H9 (cell line): ENCODE data around the gene C17orf114.

ENCODE experiments used
- DNase-seq: peaks from one replicate; pipeline ENCODE4 v3.0.0-alpha.2; 2017
- H2AFZ ChIP-seq: one replicate; pipeline ENCODE4 v1.6.1; 2013; ENCODE audit warnings: mild to moderate bottlenecking, low read length, control low read depth, moderate library complexity
- H2AK5ac ChIP-seq: 2 replicates; pipeline ENCODE4 v1.6.1; 2013; ENCODE audit warnings: low read length, control low read depth, mixed read lengths; ENCODE audit not compliant: insufficient read length
- H2BK120ac ChIP-seq: one replicate; pipeline ENCODE4 v1.6.1; 2013; ENCODE audit warnings: low read depth, mild to moderate bottlenecking, low read length, control low read depth, inconsistent platforms; ENCODE audit not compliant: poor library complexity, severe bottlenecking
- H2BK12ac ChIP-seq: 2 replicates; pipeline ENCODE4 v1.6.1; 2013; ENCODE audit warnings: low read length, control low read depth, mixed read lengths, low read depth; ENCODE audit not compliant: insufficient read length
- H2BK15ac ChIP-seq: 2 replicates; pipeline ENCODE4 v1.6.1; 2013; ENCODE audit warnings: low read depth, low read length, control low read depth
- H2BK20ac ChIP-seq: one replicate; pipeline ENCODE4 v1.6.1; 2013; ENCODE audit warnings: low read depth, mild to moderate bottlenecking, low read length, control low read depth, inconsistent platforms; ENCODE audit not compliant: poor library complexity, severe bottlenecking
- H2BK5ac ChIP-seq: 2 replicates; pipeline ENCODE4 v1.6.1; 2013; ENCODE audit warnings: low read length, control low read depth, mixed read lengths; ENCODE audit not compliant: insufficient read length
- H3K14ac ChIP-seq: 2 replicates; pipeline ENCODE4 v1.6.1; 2013; ENCODE audit warnings: low read length, control low read depth; ENCODE audit not compliant: insufficient read depth
- H3K18ac ChIP-seq: 2 replicates; pipeline ENCODE4 v1.6.1; 2013; ENCODE audit warnings: low read depth, mild to moderate bottlenecking, mixed read lengths, low read length, control low read depth; ENCODE audit not compliant: insufficient read length
- H3K23ac ChIP-seq: 2 replicates; pipeline ENCODE4 v1.6.1; 2013; ENCODE audit warnings: low read length, control low read depth, mixed read lengths, low read depth; ENCODE audit not compliant: insufficient read length
- H3K23me2 ChIP-seq: 2 replicates; pipeline ENCODE4 v1.6.1; 2013; ENCODE audit warnings: low read depth, mild to moderate bottlenecking, mixed read lengths, low read length, control low read depth; ENCODE audit not compliant: insufficient read length, poor library complexity, severe bottlenecking
- H3K27ac ChIP-seq: 2 replicates; pipeline ENCODE4 v1.5.1; 2013; ENCODE audit warnings: low read length, control low read depth, mixed read lengths, low read depth; ENCODE audit not compliant: insufficient read length
- H3K27me3 ChIP-seq: 2 replicates; pipeline ENCODE4 v1.6.1; 2013; ENCODE audit warnings: low read length, control low read depth, inconsistent platforms; ENCODE audit not compliant: insufficient read depth
- H3K4ac ChIP-seq: 2 replicates; pipeline ENCODE4 v1.6.1; 2013; ENCODE audit warnings: low read depth, mild to moderate bottlenecking, control low read depth, inconsistent platforms, low read length, moderate library complexity
- H3K4me1 ChIP-seq: 2 replicates; pipeline ENCODE4 v1.6.1; 2013; ENCODE audit warnings: low read length, control low read depth, inconsistent platforms; ENCODE audit not compliant: insufficient read depth
- H3K4me2 ChIP-seq: 2 replicates; pipeline ENCODE4 v1.6.1; 2013; ENCODE audit warnings: low read length, control low read depth, mixed read lengths; ENCODE audit not compliant: insufficient read length, insufficient read depth
- H3K56ac ChIP-seq: 2 replicates; pipeline ENCODE4 v1.6.1; 2013; ENCODE audit warnings: low read depth, mild to moderate bottlenecking, mixed read lengths, low read length, control low read depth; ENCODE audit not compliant: insufficient read length
- H3K79me1 ChIP-seq: 2 replicates; pipeline ENCODE4 v1.6.1; 2013; ENCODE audit warnings: low read depth, mild to moderate bottlenecking, moderate library complexity, low read length, control low read depth, inconsistent platforms; ENCODE audit not compliant: insufficient read depth, poor library complexity, severe bottlenecking
- H3K79me2 ChIP-seq: 2 replicates; pipeline ENCODE4 v1.6.1; 2013; ENCODE audit warnings: low read length, control low read depth, inconsistent platforms; ENCODE audit not compliant: insufficient read depth
- H3K9ac ChIP-seq: 2 replicates; pipeline ENCODE4 v1.6.1; 2013; ENCODE audit warnings: low read length, control low read depth, mixed read lengths; ENCODE audit not compliant: insufficient read length; ENCODE audit errors: extremely low read depth
- H3K9me3 ChIP-seq: one replicate; pipeline ENCODE4 v1.6.1; 2013; ENCODE audit warnings: low read depth, low read length, inconsistent platforms; ENCODE audit not compliant: control insufficient read depth
- H3T11ph ChIP-seq: one replicate; pipeline ENCODE4 v1.6.1; 2013; ENCODE audit warnings: mild to moderate bottlenecking, low read length, control low read depth, inconsistent platforms
- H4K20me1 ChIP-seq: one replicate; pipeline ENCODE4 v1.6.1; 2013; ENCODE audit not compliant: control insufficient read depth, insufficient read length, insufficient read depth
- H4K5ac ChIP-seq: 2 replicates; pipeline ENCODE4 v1.6.1; 2013; ENCODE audit warnings: low read depth, mild to moderate bottlenecking, mixed read lengths, low read length, control low read depth; ENCODE audit not compliant: insufficient read length
- H4K8ac ChIP-seq: replicated peaks from 2 replicates; pipeline ENCODE4 v1.6.1; 2013; ENCODE audit warnings: low read length, control low read depth, mixed read lengths, low read depth; ENCODE audit not compliant: insufficient read length
- H4K91ac ChIP-seq: 2 replicates; pipeline ENCODE4 v1.6.1; 2013; ENCODE audit warnings: low read depth, mild to moderate bottlenecking, moderate library complexity, mixed read lengths, low read length, control low read depth; ENCODE audit not compliant: insufficient read length
- H3K27ac Mint-ChIP-seq, 3 experiments: 2 replicates in 2 of 3; 3 replicates in 1 of 3; pipeline ENCODE4 v1.8.0; 2020 to 2021; ENCODE audit warnings: mixed read lengths in 3 of 3, mild to moderate bottlenecking in 1 of 3, moderate library complexity in 1 of 3
- H3K27me3 Mint-ChIP-seq: 2 replicates; pipeline ENCODE4 v1.8.0; 2021; ENCODE audit warnings: low read depth, mild to moderate bottlenecking, moderate library complexity, mixed read lengths
- H3K36me3 Mint-ChIP-seq, 3 experiments: 2 replicates in 2 of 3; 3 replicates in 1 of 3; pipeline ENCODE4 v1.8.0; 2020 to 2021; ENCODE audit warnings: low read depth in 3 of 3, mixed read lengths in 3 of 3; ENCODE audit not compliant: insufficient read depth in 1 of 3
- H3K4me1 Mint-ChIP-seq, 2 experiments: 2 replicates each; pipeline ENCODE4 v1.8.0; 2020; ENCODE audit warnings: mixed read lengths in 2 of 2
- H3K4me3 Mint-ChIP-seq, 2 experiments: 2 replicates in 1 of 2; 3 replicates in 1 of 2; pipeline ENCODE4 v1.8.0; 2020 to 2021; ENCODE audit warnings: mild to moderate bottlenecking in 2 of 2, mixed read lengths in 2 of 2, moderate library complexity in 1 of 2
- H3K9me3 Mint-ChIP-seq, 2 experiments: 2 replicates in 1 of 2; 3 replicates in 1 of 2; pipeline ENCODE4 v1.8.0; 2020; ENCODE audit warnings: mild to moderate bottlenecking in 2 of 2, mixed read lengths in 2 of 2, moderate library complexity in 1 of 2
- WGBS: extraction: QIAGEN DNeasy Blood & Tissue Kit; methylation state at CpG from one replicate; pipeline ENCODE4 v1.1.7; 2013; ENCODE audit warnings: missing lambda C conversion rate, low lambda C conversion rate, mixed read lengths; ENCODE audit not compliant: insufficient read length; ENCODE audit errors: extremely low coverage; 5-methylcytosine and 5-hydroxymethylcytosine counted together
- TF ChIP-seq, protein P1 (sequence below): fragments of 200-600 bp; sonication (generic); conservative IDR thresholded peaks from 3 replicates; pipeline ENCODE4 v1.8.0; 2021; ENCODE audit warnings: antibody characterized with exemption, mild to moderate bottlenecking

Gene C17orf114

DNA sequence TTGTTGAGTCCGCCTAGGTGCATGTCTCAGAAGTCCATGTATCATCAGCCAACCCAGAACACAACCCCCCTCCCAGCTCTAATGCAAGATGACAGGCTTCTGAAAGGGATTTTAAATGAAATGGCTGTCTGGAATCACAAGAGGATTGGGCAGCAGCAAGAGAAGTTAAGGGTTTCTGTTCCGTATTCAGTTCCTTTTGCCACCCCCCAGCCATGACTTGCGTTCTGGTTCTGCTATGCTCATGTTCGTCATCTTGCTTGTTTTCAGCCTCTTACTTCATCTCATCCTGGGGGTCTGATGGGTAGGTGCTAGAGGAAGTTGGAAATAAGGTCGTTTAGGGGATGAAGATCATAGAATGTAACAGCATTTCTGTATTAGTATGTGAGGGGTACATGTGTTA lies 43.0 kb upstream of the C17orf114 start:
- Histone ChIP-seq H3K79me2 (peaks cover 10% of the 10 kb centered on the region; the same call in 1 of the 2 replicates), H2AFZ (no peak overlapping the region)

More for the DNA sequence above, 43.0 kb upstream of the C17orf114 start:
- H3K27ac Mint-ChIP-seq: no peak overlapping the region; a peak in 1 of 7 replicates
- H3K27me3 Mint-ChIP-seq: 0 out of 2 replicates have a peak, but pooled peaks cover 1% of the 10 kb centered on the region
- no peak overlapping the region for H3K56ac ChIP-seq
- H4K5ac ChIP-seq: no peak overlapping the region
- H3K14ac ChIP-seq: no peak overlapping the region
- H4K91ac ChIP-seq: no peak overlapping the region
- no peaks in the 10 kb centered on the region for H3K9me3 ChIP-seq
- no peak overlapping the region for H2AK5ac ChIP-seq
- H3K23me2 ChIP-seq: no peaks in the 10 kb centered on the region
- no peak overlapping the region for H3K4me3 Mint-ChIP-seq
- peaks cover 2% of the 10 kb centered on the region for H3K79me1 ChIP-seq
- H3K4me2 ChIP-seq: no peak overlapping the region
- TF ChIP-seq, protein P1, sequence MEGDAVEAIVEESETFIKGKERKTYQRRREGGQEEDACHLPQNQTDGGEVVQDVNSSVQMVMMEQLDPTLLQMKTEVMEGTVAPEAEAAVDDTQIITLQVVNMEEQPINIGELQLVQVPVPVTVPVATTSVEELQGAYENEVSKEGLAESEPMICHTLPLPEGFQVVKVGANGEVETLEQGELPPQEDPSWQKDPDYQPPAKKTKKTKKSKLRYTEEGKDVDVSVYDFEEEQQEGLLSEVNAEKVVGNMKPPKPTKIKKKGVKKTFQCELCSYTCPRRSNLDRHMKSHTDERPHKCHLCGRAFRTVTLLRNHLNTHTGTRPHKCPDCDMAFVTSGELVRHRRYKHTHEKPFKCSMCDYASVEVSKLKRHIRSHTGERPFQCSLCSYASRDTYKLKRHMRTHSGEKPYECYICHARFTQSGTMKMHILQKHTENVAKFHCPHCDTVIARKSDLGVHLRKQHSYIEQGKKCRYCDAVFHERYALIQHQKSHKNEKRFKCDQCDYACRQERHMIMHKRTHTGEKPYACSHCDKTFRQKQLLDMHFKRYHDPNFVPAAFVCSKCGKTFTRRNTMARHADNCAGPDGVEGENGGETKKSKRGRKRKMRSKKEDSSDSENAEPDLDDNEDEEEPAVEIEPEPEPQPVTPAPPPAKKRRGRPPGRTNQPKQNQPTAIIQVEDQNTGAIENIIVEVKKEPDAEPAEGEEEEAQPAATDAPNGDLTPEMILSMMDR: no peak
- H2BK15ac ChIP-seq: no peak overlapping the region
- H2BK120ac ChIP-seq: no peak overlapping the region
- H2BK12ac ChIP-seq: no peak overlapping the region
- no peak for DNase-seq
- no peak overlapping the region for H3K23ac ChIP-seq
- H4K8ac ChIP-seq: no peak overlapping the region
- H2BK5ac ChIP-seq: no peak overlapping the region
- H3K9me3 Mint-ChIP-seq: no peaks in the 10 kb centered on the region
- peaks cover 41 to 46% of the 10 kb centered on the region in 2 experiments for H3K4me1 Mint-ChIP-seq
- no peak overlapping the region for H3K18ac ChIP-seq
- H2BK20ac ChIP-seq: no peak overlapping the region
- no peak overlapping the region for H3K9ac ChIP-seq
- H3K27me3 ChIP-seq: no peaks in the 10 kb centered on the region
- WGBS: no CpG with 5 or more reads among the region's 5 CpGs
- peaks cover 0 to 2% (median 0%) of the 10 kb centered on the region in 3 experiments; a peak in 1 of 7 replicates for H3K36me3 Mint-ChIP-seq
- H3K4me1 ChIP-seq: peaks cover 4% of the 10 kb centered on the region; the same call in 1 of the 2 replicates
- H3T11ph ChIP-seq: no peak overlapping the region
- no peak overlapping the region for H3K27ac ChIP-seq
- no peak overlapping the region for H3K4ac ChIP-seq
- H4K20me1 ChIP-seq: no peaks in the 10 kb centered on the region
